ENCODE measurements around the gene LRTM2. TPM values are rescaled to one million over a fixed set of nuclear protein-coding genes. Genes with fewer than 3 reads are reported as not detected.

The LRTM2 gene
- total RNA-seq, 1 experiment from 2014 or later: not detected

DNA sequence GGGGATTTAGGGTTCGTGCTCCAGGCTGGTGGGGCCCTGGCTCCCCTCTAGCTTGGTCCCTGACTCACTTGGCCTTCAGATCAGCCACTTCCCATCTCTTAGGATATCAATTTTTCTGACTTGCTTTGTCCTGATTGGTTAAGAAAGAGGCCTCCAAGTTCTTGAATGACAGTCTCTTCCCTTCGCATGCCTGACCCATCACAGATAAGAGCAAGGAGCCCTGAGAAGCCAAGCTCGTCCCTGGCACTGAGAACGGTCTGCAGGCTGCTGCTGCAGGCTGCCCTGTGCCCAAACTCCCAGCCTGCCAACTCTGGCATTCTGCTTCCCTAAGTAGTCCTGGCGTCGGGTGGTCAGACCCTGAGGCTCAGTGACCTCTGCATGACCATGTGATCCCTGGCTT lies 794 bp upstream of the LRTM2 start:
- H3K4me1 ChIP-seq (ENCODE audit: insufficient read depth, low read length): no peaks in the 10 kb centered on the region
- H3K9ac ChIP-seq (ENCODE audit: low read length): no peak overlapping the region
- intact Hi-C loops (cut with micrococcal nuclease): no loop called here
- no peak overlapping the region for H3K27ac ChIP-seq (ENCODE audit: low read length)
- no peak for TF ChIP-seq EZH2 (IDR thresholded peaks at IDR 0.05; ENCODE audit: low read length, unreplicated experiment)
- DNase-seq (no peak), ATAC-seq (no peak)
- CTCF ChIA-PET: no interaction called here
- no peaks in the 10 kb centered on the region for H3F3A ChIP-seq (ENCODE audit: low read length, unreplicated experiment)
- no peaks in the 10 kb centered on the region for H3K9me3 ChIP-seq (ENCODE audit: low read length)
- H3K79me2 ChIP-seq (ENCODE audit: low read length): no peaks in the 10 kb centered on the region
- H3K27me3 ChIP-seq (ENCODE audit: low read length): peaks cover 78% of the 10 kb centered on the region
- H4K20me1 ChIP-seq (ENCODE audit: low read length): no peaks in the 10 kb centered on the region
- H3K36me3 ChIP-seq (ENCODE audit: low read depth, low read length): no peaks in the 10 kb centered on the region
- POLR2A ChIA-PET (ENCODE audit: unreplicated experiment): no interaction called here
- no peak overlapping the region for H3K4me3 ChIP-seq (ENCODE audit: low read length)
- H2AFZ ChIP-seq (ENCODE audit: low read length): no peak overlapping the region
- no peak overlapping the region for H3K4me2 ChIP-seq (ENCODE audit: low read length)
- no TSS peak for BruUV-seq (replicated peaks)
- no peaks in the 10 kb centered on the region for H3K9me2 ChIP-seq (replicated peaks; ENCODE audit: low read length)

DNA sequence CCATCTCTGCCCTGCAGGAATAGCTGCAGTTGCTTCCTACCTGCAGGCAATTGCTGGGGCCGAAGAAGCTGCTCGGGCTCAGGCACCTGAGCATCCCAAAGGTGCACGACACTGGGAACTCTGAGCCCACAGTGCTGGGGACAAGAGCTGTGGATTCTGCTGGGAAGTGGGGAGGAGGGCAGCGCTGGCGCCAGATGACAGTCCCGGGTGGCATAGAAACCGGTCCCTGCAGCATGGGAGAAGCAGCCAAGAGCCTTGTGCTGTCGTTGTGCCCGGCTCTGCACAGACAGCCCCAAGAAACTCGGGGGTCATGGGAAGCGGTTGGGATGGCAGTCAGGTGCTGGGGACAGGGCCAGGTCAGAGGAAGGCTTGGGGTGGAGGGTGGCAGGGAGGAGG lies 529 bp downstream of the LRTM2 start:
- BruUV-seq (replicated peaks): no TSS peak
- intact Hi-C loops (cut with micrococcal nuclease): no loop called here
- H3F3A ChIP-seq (ENCODE audit: low read length, unreplicated experiment): no peaks in the 10 kb centered on the region
- H3K4me1 ChIP-seq (ENCODE audit: insufficient read depth, low read length): no peaks in the 10 kb centered on the region
- H3K27me3 ChIP-seq (ENCODE audit: low read length): peaks cover 75% of the 10 kb centered on the region
- H4K20me1 ChIP-seq (ENCODE audit: low read length): no peaks in the 10 kb centered on the region
- CTCF ChIA-PET: no interaction called here
- H2AFZ ChIP-seq (ENCODE audit: low read length): no peak overlapping the region
- TF ChIP-seq, protein P1, sequence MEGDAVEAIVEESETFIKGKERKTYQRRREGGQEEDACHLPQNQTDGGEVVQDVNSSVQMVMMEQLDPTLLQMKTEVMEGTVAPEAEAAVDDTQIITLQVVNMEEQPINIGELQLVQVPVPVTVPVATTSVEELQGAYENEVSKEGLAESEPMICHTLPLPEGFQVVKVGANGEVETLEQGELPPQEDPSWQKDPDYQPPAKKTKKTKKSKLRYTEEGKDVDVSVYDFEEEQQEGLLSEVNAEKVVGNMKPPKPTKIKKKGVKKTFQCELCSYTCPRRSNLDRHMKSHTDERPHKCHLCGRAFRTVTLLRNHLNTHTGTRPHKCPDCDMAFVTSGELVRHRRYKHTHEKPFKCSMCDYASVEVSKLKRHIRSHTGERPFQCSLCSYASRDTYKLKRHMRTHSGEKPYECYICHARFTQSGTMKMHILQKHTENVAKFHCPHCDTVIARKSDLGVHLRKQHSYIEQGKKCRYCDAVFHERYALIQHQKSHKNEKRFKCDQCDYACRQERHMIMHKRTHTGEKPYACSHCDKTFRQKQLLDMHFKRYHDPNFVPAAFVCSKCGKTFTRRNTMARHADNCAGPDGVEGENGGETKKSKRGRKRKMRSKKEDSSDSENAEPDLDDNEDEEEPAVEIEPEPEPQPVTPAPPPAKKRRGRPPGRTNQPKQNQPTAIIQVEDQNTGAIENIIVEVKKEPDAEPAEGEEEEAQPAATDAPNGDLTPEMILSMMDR (conservative IDR thresholded peaks at IDR 0.05; ENCODE audit: low read depth, low read length): no peak
- TF ChIP-seq EZH2phosphoT487 (IDR thresholded peaks at IDR 0.05; ENCODE audit: borderline replicate concordance, low read length): no peak
- no peak for TF ChIP-seq EZH2 (IDR thresholded peaks at IDR 0.05; ENCODE audit: low read length, unreplicated experiment)
- H3K79me2 ChIP-seq (ENCODE audit: low read length): no peaks in the 10 kb centered on the region
- no peak overlapping the region for H3K4me2 ChIP-seq (ENCODE audit: low read length)
- ATAC-seq (no peak), DNase-seq (no peak)
- POLR2A ChIA-PET (ENCODE audit: unreplicated experiment): no interaction called here
- no peak overlapping the region for H3K27ac ChIP-seq (ENCODE audit: low read length)
- no peaks in the 10 kb centered on the region for H3K9me3 ChIP-seq (ENCODE audit: low read length)
- H3K36me3 ChIP-seq (ENCODE audit: low read depth, low read length): no peaks in the 10 kb centered on the region
- H3K9ac ChIP-seq (ENCODE audit: low read length): no peak overlapping the region
- no peak overlapping the region for H3K4me3 ChIP-seq (ENCODE audit: low read length)
- no peaks in the 10 kb centered on the region for H3K9me2 ChIP-seq (replicated peaks; ENCODE audit: low read length)

DNA sequence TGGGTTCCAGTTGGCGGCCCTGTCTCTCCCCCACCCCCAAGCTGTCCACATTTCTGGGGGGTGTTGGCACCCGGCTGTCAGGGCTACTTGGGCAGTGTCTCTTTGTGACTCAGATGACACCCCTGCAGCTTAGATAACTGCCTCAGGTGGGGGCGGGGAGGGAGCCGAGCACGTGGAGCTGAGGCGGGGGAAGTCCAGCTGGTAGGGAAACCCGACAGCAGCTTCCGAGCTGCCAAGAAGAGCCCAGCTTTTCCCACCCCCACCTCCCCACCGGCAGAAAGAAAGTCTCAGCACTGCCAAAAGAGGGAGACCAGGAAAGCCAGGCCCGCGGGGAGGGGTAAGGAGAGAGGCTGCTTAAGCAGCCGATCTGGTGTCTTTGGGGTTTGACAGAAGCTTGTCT lies 1.4 kb downstream of the LRTM2 start:
- ChIA-PET POLR2A (ENCODE audit: unreplicated experiment) (no interaction called here), CTCF (no interaction called here)
- H3K36me3 ChIP-seq (ENCODE audit: low read depth, low read length): no peaks in the 10 kb centered on the region
- ATAC-seq: no peak
- TF ChIP-seq EZH2phosphoT487 (IDR thresholded peaks at IDR 0.05; ENCODE audit: borderline replicate concordance, low read length) (no peak), EZH2 (IDR thresholded peaks at IDR 0.05; ENCODE audit: low read length, unreplicated experiment) (no peak)
- TF ChIP-seq, protein P1 (conservative IDR thresholded peaks at IDR 0.05; ENCODE audit: low read depth, low read length): no peak
- no peak for DNase-seq
- no peaks in the 10 kb centered on the region for H3K9me2 ChIP-seq (replicated peaks; ENCODE audit: low read length)
- H3K79me2 ChIP-seq (ENCODE audit: low read length): no peaks in the 10 kb centered on the region
- H3K9me3 ChIP-seq (ENCODE audit: low read length): no peaks in the 10 kb centered on the region
- BruUV-seq (replicated peaks): no TSS peak
- H3K27ac ChIP-seq (ENCODE audit: low read length): no peak overlapping the region
- intact Hi-C loops (cut with micrococcal nuclease): no loop called here
- no peak overlapping the region for H2AFZ ChIP-seq (ENCODE audit: low read length)
- H3F3A ChIP-seq (ENCODE audit: low read length, unreplicated experiment): no peaks in the 10 kb centered on the region
- H3K27me3 ChIP-seq (ENCODE audit: low read length): peaks cover 66% of the 10 kb centered on the region
- H3K4me2 ChIP-seq (ENCODE audit: low read length): no peak overlapping the region
- H3K4me3 ChIP-seq (ENCODE audit: low read length): no peak overlapping the region
- no peaks in the 10 kb centered on the region for H4K20me1 ChIP-seq (ENCODE audit: low read length)
- H3K4me1 ChIP-seq (ENCODE audit: insufficient read depth, low read length): no peaks in the 10 kb centered on the region
- H3K9ac ChIP-seq (ENCODE audit: low read length): no peak overlapping the region

Measured in PC-3 (cell line).